Activated T-helper 9 cell treated with anti-CD3 and anti-CD28 coated beads, Interleukin-2, amount 50 U/mL, for 16 hours (primary cell): ENCODE results near the gene DNASE1L2.
"Not testable (repeated sequence)": the region's sequence is repeated elsewhere in the genome, so short reads cannot be mapped to it uniquely, and the experiment has no call there.

Source experiments
- DNase-seq: peaks from one replicate; pipeline ENCODE4 v3.0.0-alpha.2; 2020; ENCODE audit warnings: low read depth

DNASE1L2 gene, protein sequence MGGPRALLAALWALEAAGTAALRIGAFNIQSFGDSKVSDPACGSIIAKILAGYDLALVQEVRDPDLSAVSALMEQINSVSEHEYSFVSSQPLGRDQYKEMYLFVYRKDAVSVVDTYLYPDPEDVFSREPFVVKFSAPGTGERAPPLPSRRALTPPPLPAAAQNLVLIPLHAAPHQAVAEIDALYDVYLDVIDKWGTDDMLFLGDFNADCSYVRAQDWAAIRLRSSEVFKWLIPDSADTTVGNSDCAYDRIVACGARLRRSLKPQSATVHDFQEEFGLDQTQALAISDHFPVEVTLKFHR

DNA sequence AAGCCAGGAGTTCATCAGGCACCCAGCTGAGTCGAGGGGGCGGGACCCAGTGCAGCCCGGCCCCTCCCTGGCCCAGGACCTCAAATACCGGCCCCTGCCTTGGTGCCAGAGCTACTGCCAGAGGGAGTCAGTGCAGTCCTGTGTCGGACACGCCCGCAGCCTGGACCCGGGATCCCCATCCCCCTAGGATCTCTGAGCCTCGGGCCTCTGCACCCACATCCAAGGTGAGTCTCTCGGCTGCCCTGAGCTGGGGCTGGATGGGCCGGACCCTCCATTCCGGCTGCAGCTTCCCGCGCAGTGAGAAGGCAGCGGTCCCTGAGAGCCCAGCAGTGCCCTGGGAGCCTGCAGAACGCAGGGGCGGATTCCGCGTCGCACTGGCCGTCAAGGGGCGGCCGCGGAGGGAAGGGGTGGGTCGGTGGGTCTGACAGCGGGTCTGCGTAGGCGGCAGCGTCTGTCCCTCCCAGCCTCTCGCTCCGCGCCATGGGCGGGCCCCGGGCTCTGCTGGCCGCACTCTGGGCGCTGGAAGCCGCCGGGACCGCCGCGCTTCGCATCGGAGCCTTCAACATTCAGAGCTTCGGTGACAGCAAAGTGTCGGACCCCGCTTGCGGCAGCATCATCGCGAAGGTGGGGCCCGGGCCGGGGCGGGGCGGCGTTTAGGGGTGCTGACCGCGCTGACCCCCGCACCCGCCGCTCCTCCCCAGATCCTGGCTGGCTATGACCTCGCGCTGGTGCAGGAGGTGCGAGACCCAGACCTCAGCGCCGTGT, at the start of gene DNASE1L2:
Gene DNASE1L2 (plus strand): TSS at position 108 of the 765 bp plus-strand sequence. CDS start 373 bp downstream, at position 481.
- no peak for DNase-seq

DNA sequence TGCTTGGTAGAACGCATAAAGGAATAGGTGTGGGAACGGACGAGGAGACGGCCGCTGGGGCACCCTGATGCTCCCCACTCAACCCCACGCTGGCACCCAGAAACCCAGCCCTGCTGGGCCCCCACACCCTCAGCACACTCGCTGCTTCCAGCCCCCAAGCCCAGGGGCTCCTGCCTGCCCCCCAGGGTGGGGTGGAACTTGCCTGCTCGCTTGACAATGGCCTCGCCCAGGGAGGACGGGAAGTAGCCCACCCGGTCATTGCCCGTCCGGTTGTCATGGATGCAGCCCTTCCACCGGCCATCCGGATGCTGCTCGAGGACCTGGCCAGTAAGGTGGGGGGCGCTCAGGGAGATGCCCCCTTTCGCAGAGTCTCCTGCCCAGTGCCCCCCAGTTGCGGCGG, 49.7 kb upstream of the DNASE1L2 start:
- no peak for DNase-seq

DNA sequence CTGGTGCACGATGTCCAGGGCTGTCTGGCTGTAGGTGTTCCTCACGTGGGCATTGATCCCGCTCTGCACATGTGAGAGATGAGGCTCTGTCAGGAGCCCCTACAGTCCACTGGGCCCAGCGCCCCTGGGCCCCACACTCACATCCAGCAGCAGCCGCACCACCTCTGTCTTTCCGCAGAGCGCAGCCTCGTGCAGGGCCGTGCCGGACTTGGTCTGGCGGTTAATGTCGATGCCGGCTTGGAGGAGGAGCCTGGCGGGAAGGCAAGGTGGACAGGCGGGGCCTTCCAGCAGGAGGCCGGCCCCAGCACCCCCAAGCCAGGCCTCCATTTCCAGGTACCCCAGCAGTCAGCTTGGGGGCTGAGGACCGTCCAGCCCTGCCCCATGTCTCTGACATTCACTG, 49.0 kb upstream of the DNASE1L2 start:
- no peak for DNase-seq

DNA sequence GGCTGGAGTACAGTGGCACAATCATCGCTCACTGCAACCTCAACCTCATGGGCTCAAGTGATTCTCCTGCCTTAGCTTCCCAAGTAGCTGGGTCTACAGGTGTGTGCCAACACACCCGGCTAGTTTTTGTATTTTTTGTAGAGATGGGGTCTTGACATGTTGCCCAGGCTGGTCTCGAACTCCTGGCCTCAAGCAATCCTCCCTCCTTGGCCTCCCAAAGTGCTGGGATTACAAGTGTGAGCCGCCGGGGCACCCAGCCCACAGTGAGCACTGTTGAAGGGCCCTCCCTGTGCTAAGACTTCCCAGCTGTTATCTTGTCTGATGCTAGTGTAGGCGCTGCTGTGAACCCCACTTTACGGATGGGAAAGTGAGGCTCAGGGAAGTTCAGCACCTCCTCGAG, 47.8 kb upstream of the DNASE1L2 start:
- DNase-seq: no peak

DNA sequence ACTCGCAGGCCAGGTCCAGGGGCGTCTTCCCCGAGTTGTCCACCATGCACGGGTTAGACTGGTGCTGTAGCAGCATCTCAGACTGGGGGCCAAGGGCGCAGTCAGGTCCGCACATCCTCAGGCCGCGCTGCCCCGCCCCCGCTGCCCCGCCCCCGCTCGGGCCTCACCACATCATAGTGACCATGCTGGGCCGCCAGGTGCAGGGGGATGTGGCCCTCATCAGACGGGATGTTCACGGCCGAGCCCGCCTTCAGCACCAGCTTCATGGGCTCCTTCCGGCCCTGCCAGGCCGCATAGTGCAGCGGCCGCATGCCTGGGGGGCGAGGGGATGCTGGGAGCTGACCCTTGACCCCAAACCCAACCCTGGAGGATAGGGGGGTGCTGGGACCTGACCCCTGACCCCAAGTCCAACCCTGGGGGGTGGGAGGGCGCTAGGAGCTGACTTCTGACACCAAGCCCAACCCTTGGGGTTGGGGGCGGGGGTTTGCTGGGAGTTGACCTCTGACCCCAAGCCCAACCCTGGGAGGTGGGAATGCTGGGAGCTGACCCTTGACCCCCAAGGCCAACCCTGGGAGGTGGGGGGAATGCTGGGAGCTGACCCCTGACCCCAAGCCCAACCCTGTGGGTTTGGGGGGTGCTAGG, 46.9 kb upstream of the DNASE1L2 start:
- DNase-seq: no peak

DNA sequence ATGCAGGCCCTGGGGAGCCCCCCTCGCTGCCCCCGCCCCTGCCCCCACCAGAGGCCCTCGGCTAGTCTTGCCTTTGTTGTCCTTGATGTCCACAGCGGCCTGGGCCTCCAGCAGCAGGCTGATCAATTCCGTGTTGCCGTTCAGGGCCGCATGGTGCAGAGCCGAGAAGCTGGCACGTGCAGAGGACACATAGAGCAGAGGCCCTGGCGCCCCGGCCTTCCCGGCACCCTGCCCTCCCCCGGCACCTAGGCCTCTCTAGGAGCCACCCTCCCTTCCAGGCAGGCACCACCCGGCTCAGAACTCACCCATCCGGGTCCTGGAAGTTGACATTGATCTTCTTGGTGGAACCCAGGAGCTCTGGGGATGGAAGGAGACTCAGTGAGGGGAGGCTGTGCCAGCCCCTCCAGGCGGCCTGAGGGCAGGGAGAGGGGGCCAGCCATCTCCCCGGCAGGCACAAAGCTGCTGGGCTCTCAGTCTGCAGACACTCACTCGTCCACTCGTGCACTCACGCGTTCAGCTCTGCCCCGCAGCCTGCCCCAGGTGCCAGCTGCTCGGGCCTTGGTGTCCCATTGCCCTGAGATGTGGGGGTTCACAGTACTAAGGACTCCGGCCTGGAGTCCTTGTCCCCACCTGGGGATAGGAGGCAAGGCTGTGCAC, 46.1 kb upstream of the DNASE1L2 start:
- DNase-seq: no peak

DNA sequence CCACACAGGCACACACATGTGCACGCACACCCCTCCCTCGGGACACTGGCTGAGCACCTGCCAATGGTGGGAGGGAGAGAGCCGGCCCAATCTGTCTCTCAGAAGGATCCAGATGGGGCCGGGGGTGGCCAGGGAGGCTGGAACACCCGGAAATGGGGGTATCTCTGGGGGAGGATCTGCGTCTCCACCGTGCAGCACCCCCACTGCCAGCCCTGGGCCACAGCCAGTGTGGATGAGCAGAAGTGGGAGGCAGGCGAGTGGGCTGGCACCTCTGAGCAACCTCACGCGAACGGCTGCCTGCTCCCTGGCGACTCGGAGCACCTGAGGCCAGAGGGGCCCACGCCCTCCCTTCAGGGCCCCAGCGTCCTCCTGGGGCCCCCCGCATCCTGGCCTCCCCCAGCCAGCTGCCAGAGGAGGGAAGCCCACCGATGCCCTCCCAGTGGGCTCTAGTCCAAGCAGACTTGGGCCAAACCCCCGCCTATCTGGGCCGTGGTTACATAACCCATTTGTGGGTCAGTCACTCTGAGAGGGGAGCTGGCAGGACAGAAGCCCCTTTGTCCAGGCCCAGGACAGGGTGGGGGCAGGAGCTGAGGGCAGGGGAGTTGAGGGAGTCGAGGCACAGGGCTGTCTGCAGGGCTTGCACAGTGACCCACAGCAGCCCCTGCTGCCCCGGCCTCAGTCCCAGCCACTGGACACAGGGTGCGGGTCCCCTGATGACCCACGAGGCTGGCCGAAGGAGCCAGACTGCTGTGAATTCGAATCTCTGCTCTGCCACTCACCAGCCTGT, 45.4 kb upstream of the DNASE1L2 start:
- DNase-seq: no peak

DNA sequence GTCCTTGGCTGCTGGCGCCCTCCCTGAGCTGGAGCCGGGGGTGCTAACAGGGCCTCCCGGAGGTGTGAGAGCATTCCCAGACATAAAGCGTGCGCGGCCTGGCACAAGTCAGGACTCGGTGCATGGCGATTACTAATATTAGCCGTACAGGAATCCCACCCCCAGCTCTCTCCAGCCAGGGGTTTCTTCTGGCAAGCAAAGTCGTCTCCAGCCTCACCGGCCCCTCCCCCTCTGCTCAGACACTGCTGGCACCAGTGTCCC, 44.9 kb upstream of the DNASE1L2 start:
- DNase-seq: no peak

DNA sequence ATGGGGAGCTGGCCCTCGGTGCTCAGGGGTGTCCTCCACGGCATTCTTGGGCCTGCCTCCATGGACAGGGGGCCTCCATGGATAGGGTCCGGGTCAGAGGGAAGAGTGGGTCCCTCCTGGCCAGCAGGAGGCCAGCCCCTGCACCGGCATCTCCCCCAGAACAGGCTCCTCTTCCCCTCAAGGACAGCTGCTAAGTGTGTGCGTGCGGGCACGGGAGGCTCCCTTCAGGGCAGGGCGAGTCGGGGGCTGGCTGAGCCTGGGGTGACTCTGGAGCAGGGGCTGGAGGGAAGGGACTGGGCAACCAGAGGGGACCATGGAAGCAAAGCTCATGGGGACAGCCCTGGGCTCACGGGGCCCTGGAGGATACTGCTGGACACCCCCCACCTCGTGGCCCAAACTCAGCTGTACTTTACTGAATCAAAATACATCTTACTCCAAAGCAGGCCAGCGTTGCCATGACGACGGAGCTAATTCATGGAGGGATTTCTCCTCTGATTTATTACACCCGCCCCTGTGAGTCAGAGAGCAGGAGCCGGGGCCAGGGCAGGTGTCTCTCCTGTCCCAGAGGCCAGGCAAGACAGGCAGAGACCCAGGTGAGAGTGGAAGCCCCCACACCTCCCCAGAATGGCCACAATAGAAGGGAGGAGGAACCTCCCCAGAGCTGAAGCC, 41.9 kb upstream of the DNASE1L2 start:
- no peak for DNase-seq

DNA sequence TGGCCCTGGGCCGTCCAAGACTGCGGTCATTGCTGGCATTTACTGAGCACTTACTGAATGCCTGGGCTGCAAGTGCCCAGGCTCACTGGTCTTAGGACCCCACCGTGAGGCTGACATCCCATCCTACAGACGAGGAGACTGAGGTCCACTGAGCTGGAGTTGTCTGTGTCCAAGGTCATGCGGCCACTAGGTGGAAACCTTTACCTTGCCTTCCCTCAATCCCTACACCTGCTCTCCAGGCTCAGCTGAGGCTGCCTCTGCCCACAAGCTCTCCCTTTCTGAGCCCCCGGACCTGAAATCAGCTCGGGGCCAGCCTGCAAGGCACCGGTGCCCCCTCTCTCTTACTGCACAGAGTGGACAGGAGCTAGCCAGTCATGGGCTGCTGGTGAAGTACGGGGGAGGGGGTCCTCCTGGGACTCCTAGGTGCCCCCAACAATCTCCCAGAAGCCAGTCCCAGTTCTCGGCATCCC, 41.4 kb upstream of the DNASE1L2 start:
- peak; percentile 26 for DNase-seq

DNA sequence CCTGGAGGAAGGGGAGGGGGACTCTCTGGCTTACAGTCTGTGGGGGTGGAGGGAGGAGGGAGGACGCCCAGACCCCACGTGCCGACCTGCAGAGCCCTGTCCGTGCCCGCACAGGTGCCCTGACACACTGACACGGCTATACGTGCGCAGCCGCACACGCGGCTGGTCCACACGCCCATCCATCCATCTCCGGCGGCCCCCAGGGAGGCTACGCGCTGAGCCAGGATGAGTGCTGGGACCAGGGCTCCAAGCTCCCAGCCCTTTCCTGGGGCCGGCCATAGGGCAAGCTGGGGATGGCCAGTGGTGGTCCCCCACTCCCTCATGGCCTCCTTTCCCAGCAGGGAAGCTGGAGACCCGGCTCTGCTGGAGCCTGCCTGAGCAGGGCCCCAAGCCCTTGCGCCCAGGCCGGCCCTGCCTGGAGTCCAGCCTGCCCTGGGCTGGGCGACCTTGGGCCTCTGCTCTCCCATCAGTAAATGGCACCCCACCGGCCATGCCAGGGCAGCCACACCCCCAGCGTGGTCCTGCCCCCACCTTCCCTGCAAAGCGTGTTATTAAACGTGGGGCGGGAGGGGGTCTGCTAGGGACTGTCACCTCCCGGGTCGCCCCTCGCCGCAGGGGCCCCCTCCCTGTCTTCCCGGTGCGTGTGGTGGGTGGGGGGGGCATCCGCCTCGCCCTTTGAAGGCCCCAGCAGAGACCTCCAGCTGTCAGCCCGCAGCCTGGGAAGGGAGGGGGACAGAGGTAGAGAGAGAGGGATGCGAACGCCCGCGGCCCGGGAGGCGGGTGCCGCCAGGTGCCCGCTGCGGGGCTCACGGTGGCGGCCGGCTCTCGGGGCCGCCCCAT, 40.7 kb upstream of the DNASE1L2 start:
- DNase-seq: no peak

DNA sequence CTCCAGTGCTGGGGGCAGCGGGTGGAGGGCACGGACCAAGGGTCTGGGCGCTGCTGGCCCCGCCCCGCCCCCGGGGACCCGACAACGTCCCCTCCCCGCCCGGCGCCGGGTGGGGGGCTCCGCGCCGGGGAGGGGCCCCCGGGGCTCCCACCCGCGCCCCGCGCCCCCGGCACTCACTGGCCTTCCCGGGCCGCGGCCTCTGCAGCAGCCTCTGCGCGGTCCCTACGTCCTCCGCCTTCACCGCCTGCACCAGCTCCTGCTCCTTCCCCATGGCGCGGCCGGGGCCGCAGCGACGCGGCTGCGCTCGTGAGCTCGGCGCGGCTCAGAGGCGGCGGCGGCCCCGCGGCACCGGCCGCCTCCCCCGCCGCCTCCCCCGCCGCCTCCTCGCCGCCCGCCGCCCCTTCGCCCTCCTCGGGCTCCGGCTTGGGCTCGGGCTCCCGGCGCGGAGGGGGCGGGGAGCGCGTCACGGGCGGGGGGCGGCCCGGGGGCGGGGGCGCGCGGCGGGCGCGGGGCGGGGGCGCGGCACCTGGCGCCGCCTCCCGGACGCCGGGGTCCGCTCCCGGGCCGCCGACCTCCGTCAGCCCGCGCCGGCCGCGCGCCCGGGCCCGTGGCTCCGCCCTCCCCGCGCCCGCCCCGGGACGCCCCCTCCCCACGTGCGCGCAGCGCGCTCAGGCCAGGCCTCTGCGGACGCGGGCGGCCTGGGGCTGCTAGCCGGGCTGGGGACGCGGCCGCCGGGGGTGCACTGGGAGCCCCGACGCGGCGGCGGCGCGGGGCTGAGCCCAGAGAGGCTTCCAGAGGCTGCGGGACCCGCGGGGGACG, 39.9 kb upstream of the DNASE1L2 start, which contains the start of gene CASKIN1:
Gene CASKIN1 (minus strand): TSS at position 444 of the 819 bp plus-strand sequence. CDS start 173 bp downstream, at position 271.
- no peak for DNase-seq

DNA sequence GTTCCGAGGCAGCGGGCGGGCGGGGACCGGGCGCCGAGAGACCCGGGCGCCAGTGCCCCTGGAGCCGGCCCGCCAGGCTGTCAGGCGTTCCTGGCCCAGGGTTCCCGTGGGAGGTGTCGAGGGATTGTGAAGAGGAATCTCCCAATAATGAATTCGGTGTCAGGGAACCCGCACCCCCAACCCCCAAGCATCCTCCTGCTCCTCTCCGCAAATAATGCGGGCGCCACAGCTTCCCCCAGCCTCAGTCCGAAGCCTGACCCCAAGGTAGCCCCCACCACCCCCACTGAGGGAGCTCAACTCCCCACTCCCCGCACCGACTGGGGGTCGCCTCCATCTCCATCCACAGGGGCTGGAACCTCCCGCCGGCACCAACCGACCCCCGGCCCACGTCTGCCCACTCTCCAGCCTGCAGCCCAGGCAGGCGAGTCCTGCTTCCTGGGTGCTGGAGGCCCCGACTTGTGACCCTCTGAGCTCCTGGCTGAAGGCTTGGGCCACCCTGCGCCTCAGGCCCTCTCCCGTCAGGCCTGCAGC, 39.2 kb upstream of the DNASE1L2 start:
- DNase-seq: no peak

DNA sequence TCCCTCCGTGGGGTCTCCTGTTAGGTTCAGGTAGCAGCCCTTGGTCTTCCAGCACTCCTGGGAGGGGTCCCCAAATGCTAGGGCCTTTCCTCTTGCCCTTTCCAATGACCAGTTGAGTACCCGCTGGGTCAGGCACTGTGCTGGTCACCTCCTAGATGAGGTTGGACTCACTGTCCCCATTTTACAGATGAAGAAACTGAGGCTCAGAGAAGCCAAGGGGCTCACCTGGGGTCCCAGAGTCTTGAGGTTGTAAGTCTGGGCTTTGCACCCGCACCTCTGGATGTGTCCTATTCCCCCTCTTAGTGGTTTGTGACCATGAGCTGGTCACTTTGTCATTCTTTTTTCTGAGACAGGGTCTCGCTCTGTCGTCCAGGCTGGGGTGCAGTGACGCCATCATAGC, 38.5 kb upstream of the DNASE1L2 start:
- DNase-seq: no peak

DNA sequence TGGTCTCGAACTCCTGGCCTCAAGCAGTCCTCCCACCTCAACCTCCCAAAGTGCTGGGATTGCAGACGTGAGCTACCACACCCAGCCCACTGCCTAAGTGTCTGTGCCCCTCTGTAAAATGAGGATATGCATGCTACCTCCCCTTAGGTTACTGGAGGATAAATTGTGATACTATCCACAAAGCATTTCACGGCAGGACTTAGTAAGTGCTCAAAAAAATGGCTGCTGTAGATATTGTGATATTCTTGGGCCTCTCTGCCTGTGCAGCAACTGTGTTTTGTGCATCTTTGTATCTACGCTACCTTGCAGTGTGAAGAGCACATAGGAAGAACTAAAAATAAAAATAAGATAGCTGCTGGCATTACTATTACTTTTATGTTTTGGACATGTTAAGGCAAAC, 38.0 kb upstream of the DNASE1L2 start:
- no peak for DNase-seq

DNA sequence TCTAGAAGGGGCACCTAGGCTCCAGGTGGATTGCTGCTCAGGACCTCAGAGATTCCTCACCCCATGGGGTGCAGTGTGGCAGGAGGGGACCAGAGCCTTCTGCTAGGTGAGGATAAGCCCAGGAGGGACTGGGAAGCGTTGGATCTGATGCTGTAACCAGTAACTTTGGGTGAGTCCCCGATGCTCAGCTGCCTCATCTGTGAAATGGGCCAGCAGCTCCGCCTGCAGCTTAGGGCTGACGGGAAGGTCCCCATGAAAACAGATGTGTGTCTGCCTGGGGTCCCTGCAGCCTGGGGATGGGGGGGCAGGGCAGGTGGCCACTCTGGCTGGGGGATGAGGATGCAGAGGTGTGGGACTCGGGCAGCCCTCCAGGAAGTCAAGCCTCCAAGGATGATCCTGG, 37.1 kb upstream of the DNASE1L2 start:
- DNase-seq: no peak

DNA sequence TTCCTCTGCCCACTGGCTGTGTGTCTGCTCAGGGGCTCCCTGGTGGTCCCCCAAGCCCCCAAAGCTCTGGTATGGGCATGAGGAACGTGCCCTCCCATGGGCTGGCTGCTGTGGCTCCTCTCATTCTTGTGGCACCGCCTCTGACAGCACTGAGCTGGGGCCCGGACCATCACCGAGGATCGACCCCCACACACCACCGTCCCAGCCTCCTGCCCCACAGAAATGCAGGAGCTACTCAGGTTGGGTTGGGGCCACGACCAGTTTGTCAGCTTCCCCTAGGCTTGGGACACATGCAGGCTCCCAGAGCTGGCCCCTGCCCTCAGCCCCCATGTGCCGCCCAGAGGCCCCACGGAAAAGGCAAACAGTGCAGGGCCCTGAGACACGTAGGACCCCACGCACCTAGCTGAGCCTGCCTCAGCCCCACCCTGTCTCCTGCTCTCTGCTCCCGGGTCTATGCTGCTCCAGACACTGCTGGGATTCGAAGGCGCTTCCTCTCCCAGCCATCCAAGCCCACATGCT, 36.6 kb upstream of the DNASE1L2 start:
- no peak for DNase-seq

DNA sequence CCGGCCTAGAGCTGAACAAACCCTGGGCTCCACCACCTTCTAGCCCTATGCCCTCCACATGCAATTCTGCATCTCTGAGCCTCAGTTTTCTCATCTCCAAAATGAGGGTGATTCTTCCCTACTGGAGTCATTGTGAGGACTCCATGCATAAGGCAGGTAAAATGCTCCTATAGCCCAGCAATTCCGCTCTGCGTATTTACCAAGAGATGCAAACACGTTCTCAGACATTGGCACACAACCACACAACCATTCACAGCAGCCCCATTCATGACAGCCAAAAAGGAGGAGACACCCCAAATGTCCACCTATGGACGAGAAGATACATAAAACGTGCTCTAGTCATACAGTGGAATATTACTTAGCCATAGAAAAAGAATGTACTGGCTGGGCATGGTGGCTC, 35.9 kb upstream of the DNASE1L2 start:
- no peak for DNase-seq

DNA sequence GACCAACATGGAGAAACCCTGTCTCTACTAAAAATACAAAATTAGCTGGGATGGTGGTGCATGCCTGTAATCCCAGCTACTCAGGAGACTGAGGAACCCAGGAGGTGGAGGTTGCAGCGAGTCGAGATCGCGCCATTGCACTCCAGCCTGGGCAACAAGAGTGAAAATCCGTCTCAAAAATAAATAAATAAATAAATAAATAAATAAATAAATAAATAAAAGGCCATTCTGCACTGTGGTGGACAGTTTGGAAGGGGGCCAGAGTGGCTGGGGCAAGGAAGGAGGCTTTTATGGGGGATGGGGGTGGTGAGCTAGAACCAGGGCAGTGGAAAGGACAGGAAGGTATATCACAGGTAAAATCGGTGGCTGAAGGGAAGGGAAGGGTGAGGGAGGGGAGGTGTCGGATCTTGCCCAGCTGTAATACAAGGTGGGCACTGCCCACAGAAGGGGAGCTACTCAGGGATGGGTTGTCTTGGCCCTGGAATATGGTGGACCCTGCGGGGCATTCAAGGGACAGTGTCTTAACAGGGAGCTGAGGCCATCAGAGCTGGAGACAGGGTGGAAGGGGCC, 33.0 kb upstream of the DNASE1L2 start:
- DNase-seq: not testable (repeated sequence)
